H7 (cell line): ENCODE results near the gene VWA1. TPM values are rescaled to one million over a fixed set of nuclear protein-coding genes. Genes with fewer than 3 reads are reported as not detected.

Source experiments
- DNase-seq: peaks from one replicate; pipeline ENCODE4 v3.0.0; 2012
- H3K27me3 ChIP-seq: 2 replicates; pipeline ENCODE4 v1.6.0; 2011; ENCODE audit warnings: mild to moderate bottlenecking, low read length; ENCODE audit not compliant: control insufficient read depth, insufficient read depth
- H3K36me3 ChIP-seq: replicated peaks from 2 replicates; pipeline ENCODE4 v1.5.1; 2011; ENCODE audit warnings: low read length; ENCODE audit not compliant: control insufficient read depth, insufficient read depth
- H3K4me3 ChIP-seq: 2 replicates; pipeline ENCODE4 v1.5.1; 2011; ENCODE audit warnings: low read depth, mild to moderate bottlenecking, control low read depth, low read length, moderate library complexity; ENCODE audit not compliant: insufficient read depth
- total RNA-seq: library from RNA; depleted of rRNA; stranded (reverse); fragments of >200 nt; shearing (Covaris generic); gene quantifications from 2 replicates; pipeline ENCODE4 v1.2.3, GENCODE V29; 2014

Gene VWA1
- total RNA-seq, 1 experiment from 2014 or later, result 37.1 TPM

- no peaks in the 10 kb centered on the region for H3K36me3 ChIP-seq
- H3K4me3 ChIP-seq, result peak overlapping the region; percentile 5; the same call in 1 of the 2 replicates
- DNase-seq, result peak; percentile 81
- H3K27me3 ChIP-seq, result peaks cover 5% of the 10 kb centered on the region; the same call in 1 of the 2 replicates
Measured at GRCh38 chr1:1433804-1434130, 1.7 kb upstream of the VWA1 start.

- H3K27me3 ChIP-seq, result peaks cover 5% of the 10 kb centered on the region; the same call in 1 of the 2 replicates
- peak overlapping the region; percentile 5; the same call in 1 of the 2 replicates for H3K4me3 ChIP-seq
- peak; percentile 93 for DNase-seq
- no peaks in the 10 kb centered on the region for H3K36me3 ChIP-seq
Measured at GRCh38 chr1:1434131-1434823, 1.2 kb upstream of the VWA1 start.

GRCh38 chr1:1434824-1435105, 725 bp upstream of the VWA1 start:
- Histone ChIP-seq H3K36me3 (no peaks in the 10 kb centered on the region), H3K27me3 (peaks cover 5% of the 10 kb centered on the region; the same call in 1 of the 2 replicates), H3K4me3 (peak overlapping the region; percentile 76)
- no peak for DNase-seq

GRCh38 chr1:1435911-1436629, 580 bp downstream of the VWA1 start:
- Histone ChIP-seq H3K36me3 (no peaks in the 10 kb centered on the region), H3K27me3 (peaks cover 5% of the 10 kb centered on the region; the same call in 1 of the 2 replicates), H3K4me3 (peak overlapping the region; percentile 76)
- peak; percentile 75 for DNase-seq

GRCh38 chr1:1436630-1437032, 1.1 kb downstream of the VWA1 start:
- Histone ChIP-seq H3K36me3 (no peaks in the 10 kb centered on the region), H3K4me3 (peak overlapping the region; percentile 76; the same call in 1 of the 2 replicates), H3K27me3 (peaks cover 5% of the 10 kb centered on the region; the same call in 1 of the 2 replicates)
- DNase-seq, result no peak

- peaks cover 5% of the 10 kb centered on the region; the same call in 1 of the 2 replicates for H3K27me3 ChIP-seq
- DNase-seq, result peak; percentile 56
- H3K4me3 ChIP-seq, result no peak overlapping the region
- no peaks in the 10 kb centered on the region for H3K36me3 ChIP-seq
Measured at GRCh38 chr1:1437033-1437903, 1.8 kb downstream of the VWA1 start.

DNA sequence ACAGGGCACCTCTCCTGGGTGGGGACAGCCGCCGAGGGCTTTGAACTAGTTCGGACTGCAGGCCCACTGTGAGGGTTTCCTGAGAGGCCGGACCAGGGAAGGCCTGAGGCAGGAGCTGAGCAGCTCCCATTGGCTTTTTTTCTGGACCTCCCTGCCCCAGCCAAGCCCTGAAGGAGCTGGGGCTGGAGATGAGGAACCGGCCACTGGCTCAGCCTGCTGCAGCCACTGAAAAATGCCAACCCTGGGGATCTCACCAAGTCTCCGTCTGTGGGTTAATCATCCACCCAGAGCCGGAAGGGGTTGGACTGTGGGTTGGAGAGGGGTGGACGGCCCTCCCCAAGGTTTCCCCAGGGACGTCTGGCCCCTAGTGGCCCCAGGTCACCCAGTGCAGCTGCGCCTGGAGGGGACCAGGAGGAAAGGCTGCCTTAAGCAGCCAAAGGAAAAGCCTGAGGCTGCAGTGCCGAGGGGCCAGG, 2.5 kb downstream of the VWA1 start:
- DNase-seq, result peak; percentile 52
- H3K36me3 ChIP-seq, result no peaks in the 10 kb centered on the region
- peaks cover 5% of the 10 kb centered on the region; the same call in 1 of the 2 replicates for H3K27me3 ChIP-seq
- no peak overlapping the region for H3K4me3 ChIP-seq

DNA sequence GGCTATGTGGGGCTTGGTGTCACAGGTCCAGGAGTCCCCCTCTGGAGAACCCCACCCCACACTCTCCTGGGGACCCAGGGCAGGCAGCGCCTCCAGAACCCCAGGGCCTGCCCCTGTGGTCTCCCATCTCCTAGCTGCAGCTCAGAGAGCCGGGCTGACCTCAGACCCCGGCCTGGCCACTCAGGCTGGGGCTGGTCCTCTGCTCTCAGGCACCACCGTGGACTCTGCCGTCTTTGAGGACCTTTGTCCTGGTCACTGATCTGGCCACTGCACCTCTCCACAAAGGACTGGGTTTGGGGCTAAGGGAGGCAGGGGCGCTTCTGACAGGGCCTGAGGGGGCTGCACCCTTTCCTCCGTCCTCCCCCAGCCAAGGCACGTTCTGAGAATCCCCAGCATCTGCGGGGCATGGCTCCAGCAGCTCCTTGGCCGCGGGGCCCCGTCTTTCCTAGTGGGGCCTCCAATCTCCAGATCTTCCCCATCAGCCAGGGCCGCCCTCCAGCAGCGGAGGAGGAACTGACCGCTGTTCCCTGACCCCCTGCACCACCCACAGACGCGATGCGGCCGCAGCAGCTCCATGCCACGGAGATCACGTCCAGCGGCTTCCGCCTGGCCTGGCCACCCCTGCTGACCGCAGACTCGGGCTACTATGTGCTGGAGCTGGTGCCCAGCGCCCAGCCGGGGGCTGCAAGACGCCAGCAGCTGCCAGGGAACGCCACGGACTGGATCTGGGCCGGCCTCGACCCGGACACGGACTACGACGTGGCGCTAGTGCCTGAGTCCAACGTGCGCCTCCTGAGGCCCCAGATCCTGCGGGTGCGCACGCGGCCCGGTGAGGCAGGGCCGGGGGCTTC, 3.3 kb downstream of the VWA1 start:
- Histone ChIP-seq H3K36me3 (no peaks in the 10 kb centered on the region), H3K4me3 (no peak overlapping the region), H3K27me3 (peaks cover 5% of the 10 kb centered on the region; the same call in 1 of the 2 replicates)
- DNase-seq, result peak; percentile 62

DNA sequence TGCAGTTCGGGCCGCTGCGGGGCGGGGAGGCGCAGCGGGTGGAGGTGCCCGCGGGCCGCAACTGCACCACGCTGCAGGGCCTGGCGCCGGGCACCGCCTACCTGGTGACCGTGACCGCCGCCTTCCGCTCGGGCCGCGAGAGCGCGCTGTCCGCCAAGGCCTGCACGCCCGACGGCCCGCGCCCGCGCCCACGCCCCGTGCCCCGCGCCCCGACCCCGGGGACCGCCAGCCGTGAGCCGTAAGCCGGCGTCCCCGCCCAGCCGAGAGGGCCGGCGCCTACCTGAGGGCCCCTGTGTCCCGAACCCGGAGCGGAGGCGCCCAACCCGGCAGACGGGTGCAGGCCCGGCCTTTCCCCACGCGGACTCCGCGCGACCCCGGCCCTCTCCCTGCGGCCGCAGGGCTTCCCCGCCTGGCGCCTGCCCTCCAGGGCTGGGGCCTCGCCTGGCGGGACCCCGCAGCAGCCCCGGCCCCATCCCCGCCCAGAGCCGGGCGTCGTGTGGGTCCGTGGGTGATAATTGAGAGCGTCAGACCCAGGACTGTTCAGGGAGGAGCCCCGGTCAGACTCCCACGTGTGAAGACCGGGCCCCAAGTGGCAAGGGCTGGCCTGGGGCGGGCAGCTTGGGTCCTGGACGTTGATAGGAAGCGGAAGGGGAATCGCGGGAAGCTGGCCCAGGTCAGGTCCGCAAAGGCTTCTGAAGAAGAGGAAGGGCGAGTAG, 4.2 kb downstream of the VWA1 start:
- peaks cover 5% of the 10 kb centered on the region; the same call in 1 of the 2 replicates for H3K27me3 ChIP-seq
- no peaks in the 10 kb centered on the region for H3K36me3 ChIP-seq
- no peak overlapping the region for H3K4me3 ChIP-seq
- peak; percentile 73 for DNase-seq

DNA sequence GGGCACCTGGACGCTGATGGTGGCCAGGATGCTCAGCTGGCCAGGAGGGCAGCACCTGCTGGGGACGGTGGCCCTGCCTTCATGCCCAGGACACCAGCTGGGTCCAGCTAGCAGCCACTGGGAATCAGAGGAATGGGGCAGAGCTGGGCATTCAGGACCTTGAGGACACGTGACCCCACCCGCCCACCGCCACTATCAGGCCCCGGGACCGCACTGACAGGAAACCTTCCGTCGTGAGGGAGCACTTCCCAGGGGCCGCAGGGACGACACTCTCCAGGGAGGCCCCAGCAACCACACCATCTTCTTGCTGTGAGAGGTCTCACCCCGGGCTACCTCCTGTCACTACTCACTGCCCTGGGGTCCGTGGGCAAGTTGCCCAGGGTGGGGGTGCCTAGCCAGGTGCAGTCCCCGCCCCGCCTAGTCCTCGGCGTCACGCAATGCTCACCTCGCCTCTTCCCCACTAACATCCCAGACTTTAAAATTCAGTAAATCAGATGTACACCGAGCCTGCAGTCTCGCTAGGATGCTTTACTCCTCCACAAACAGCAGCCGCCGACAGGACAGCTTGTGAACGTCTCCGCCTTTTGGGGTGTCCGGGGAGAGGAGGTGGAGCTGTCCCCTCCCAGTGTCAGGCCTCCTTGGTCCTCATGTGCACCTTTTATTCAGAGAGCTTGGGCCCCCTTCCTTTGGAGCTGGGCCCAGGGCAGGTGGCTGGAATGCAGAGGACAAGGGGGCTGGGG, 4.9 kb downstream of the VWA1 start:
- Histone ChIP-seq H3K36me3 (no peaks in the 10 kb centered on the region), H3K4me3 (no peak overlapping the region), H3K27me3 (peaks cover 3% of the 10 kb centered on the region; the same call in 1 of the 2 replicates)
- peak; percentile 67 for DNase-seq

DNA sequence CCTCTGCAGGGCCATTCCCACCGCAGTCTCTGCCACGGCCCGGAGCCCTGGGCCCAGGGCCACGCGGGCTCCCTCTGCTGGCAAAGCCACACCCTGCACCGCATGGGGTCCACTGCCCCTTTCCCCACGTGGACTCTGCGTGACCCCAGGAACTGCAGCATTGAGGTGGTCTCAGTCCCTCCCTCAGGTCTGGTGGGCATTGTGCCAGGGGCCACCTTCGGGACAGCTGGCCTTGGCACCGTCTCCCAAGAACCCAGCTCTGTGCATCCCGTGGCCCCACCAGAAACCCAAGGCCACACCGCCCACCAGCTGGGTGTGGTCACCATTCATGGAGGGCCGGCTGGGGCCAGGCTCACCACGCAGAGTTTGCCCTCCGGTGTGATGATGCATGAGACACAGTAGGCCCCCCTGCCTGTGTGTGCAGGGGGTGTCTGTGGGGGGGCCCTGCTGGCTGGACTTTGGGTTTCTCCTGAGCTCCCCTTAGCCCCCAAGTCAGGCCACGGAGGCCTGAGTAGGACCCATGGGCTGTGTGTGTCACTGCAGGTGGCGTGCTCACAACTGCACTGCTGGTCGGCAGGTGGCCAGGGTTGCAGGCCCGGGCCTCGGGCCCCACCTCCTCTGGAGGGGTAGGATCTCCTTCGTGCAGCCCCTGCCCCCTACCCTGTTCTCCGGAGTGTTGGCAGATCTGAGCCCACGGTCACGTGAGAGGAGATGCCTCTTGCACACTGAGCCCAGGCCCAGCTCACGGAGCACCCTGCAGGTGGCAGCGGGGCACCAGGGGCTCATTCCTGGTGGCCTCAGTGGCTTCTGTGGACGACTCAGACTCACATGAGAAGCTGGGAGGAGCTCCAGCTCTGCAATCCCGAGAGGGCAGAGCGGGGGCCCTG, 5.8 kb downstream of the VWA1 start:
- peaks cover 2% of the 10 kb centered on the region; the same call in 1 of the 2 replicates for H3K27me3 ChIP-seq
- peak; percentile 97 for DNase-seq
- no peaks in the 10 kb centered on the region for H3K36me3 ChIP-seq
- no peak overlapping the region for H3K4me3 ChIP-seq
